Fibroblast of skin of right quadriceps (primary cell): ENCODE measurements around the gene NDC80.
"Not testable (repeated sequence)": the region's sequence is repeated elsewhere in the genome, so short reads cannot be mapped to it uniquely, and the experiment has no call there.

Experiments
- DNase-seq: peaks from one replicate; pipeline ENCODE4 v3.0.0-alpha.2; 2013

Gene NDC80

GRCh38 chr18:2629003-2629402 lies 57.6 kb downstream of the NDC80 start:
- no peak for DNase-seq

GRCh38 chr18:2635586-2635985 lies 64.2 kb downstream of the NDC80 start:
- DNase-seq, result no peak

- no peak for DNase-seq
Observed at GRCh38 chr18:2636126-2636631, 64.8 kb downstream of the NDC80 start.

GRCh38 chr18:2641638-2642037 lies 70.3 kb downstream of the NDC80 start:
- no peak for DNase-seq

- DNase-seq, result no peak
Observed at GRCh38 chr18:2642771-2643170, 71.4 kb downstream of the NDC80 start.

GRCh38 chr18:2644535-2644934 lies 73.2 kb downstream of the NDC80 start:
- no peak for DNase-seq

GRCh38 chr18:2651981-2652380 lies 80.6 kb downstream of the NDC80 start:
- no peak for DNase-seq

- no peak for DNase-seq
Observed at GRCh38 chr18:2653467-2653866, 82.1 kb downstream of the NDC80 start.

GRCh38 chr18:2654169-2654927 lies 83.0 kb downstream of the NDC80 start:
- DNase-seq, result no peak

GRCh38 chr18:2654928-2655177 lies 83.5 kb downstream of the NDC80 start:
- DNase-seq, result no peak

- peak; percentile 78 for DNase-seq
Observed at GRCh38 chr18:2655178-2655953, 84.0 kb downstream of the NDC80 start, which contains the start of gene SMCHD1. Gene SMCHD1, plus strand, starts transcription at chr18:2655726. Its CDS starts 350 bp downstream, at chr18:2656076.

GRCh38 chr18:2655954-2656236 lies 84.5 kb downstream of the NDC80 start:
- DNase-seq, result no peak

- peak; percentile 23 for DNase-seq
Observed at GRCh38 chr18:2656237-2656980, 85.1 kb downstream of the NDC80 start.

- DNase-seq, result no peak
Observed at GRCh38 chr18:2656981-2657512, 85.7 kb downstream of the NDC80 start.

GRCh38 chr18:2657788-2658458 lies 86.6 kb downstream of the NDC80 start:
- peak; percentile 68 for DNase-seq

- DNase-seq, result not testable (repeated sequence)
Observed at GRCh38 chr18:2660849-2661248, 89.5 kb downstream of the NDC80 start.

GRCh38 chr18:2662288-2662687 lies 90.9 kb downstream of the NDC80 start:
- DNase-seq, result not testable (repeated sequence)

- no peak for DNase-seq
Observed at GRCh38 chr18:2662990-2663389, 91.6 kb downstream of the NDC80 start.
